HepG2 (cell line): ENCODE measurements around the gene HEY2. TPM values are rescaled to one million over a fixed set of nuclear protein-coding genes. Genes with fewer than 3 reads are reported as not detected.
A peak's percentile ranks its signal among the peaks of the same experiment; 100 is the strongest.

Experiments used
- BHLHE40 ChIP-seq: IDR thresholded peaks from 2 replicates; pipeline ENCODE4 v1.6.1; 2011; ENCODE audit warnings: low read length, improper control_type of control experiment
- CTCF ChIP-seq: sonication (generic); formaldehyde crosslinking; IDR thresholded peaks from 2 replicates; pipeline ENCODE4 v1.5.0; 2020; ENCODE audit warnings: mild to moderate bottlenecking, missing genetic modification reagents, moderate library complexity
- HNF1B ChIP-seq: sonication (generic); formaldehyde crosslinking; IDR thresholded peaks from 2 replicates; pipeline ENCODE4 v1.5.1; 2020; ENCODE audit warnings: mild to moderate bottlenecking, moderate library complexity, missing genetic modification reagents
- MED13 ChIP-seq: sonication (generic); formaldehyde crosslinking; IDR thresholded peaks from 2 replicates; pipeline ENCODE4 v1.5.0; 2020; ENCODE audit warnings: missing genetic modification reagents
- NCOA2 ChIP-seq: sonication (generic); formaldehyde crosslinking; IDR thresholded peaks from 2 replicates; pipeline ENCODE4 v1.8.0; 2022; ENCODE audit warnings: inconsistent platforms
- PBX2 ChIP-seq: IDR thresholded peaks from 2 replicates; pipeline ENCODE4 v1.6.1; 2016; ENCODE audit warnings: control low read depth
- PLSCR1 ChIP-seq: sonication (generic); formaldehyde crosslinking; IDR thresholded peaks from 2 replicates; pipeline ENCODE4 v1.5.0; 2020; ENCODE audit warnings: missing genetic modification reagents, mild to moderate bottlenecking, borderline replicate concordance
- POLR2A ChIP-seq, 2 experiments: IDR thresholded peaks; 2 replicates each; pipeline ENCODE4 v1.6.1; 2011; ENCODE audit warnings: low read depth in 2 of 2, low read length in 2 of 2, mild to moderate bottlenecking in 1 of 2, moderate library complexity in 1 of 2; ENCODE audit not compliant: insufficient read depth in 1 of 2
- POLR2G ChIP-seq: fragments of 200-400 bp; formaldehyde crosslinking; IDR thresholded peaks from 2 replicates; pipeline ENCODE4 v1.6.1; 2018; ENCODE audit warnings: mild to moderate bottlenecking, low read depth, low read length, moderate library complexity
- RBM39 ChIP-seq: fragments of 200-400 bp; formaldehyde crosslinking; IDR thresholded peaks from one replicate; pipeline ENCODE4 v1.6.1; 2018; ENCODE audit warnings: antibody characterized with exemption, mild to moderate bottlenecking, low read depth, low read length; ENCODE audit not compliant: poor library complexity, severe bottlenecking
- RORA ChIP-seq: sonication (generic); formaldehyde crosslinking; IDR thresholded peaks from 2 replicates; pipeline ENCODE4 v1.5.0; 2020; ENCODE audit warnings: mild to moderate bottlenecking, missing genetic modification reagents, moderate library complexity
- SALL1 ChIP-seq: sonication (generic); formaldehyde crosslinking; IDR thresholded peaks from 2 replicates; pipeline ENCODE4 v1.8.0; 2022; ENCODE audit warnings: mild to moderate bottlenecking, missing genetic modification reagents
- U2AF1 ChIP-seq: fragments of 200-400 bp; formaldehyde crosslinking; optimal IDR thresholded peaks from 2 replicates; pipeline ENCODE3; 2017; ENCODE audit warnings: mild to moderate bottlenecking, low read depth, low read length
- ZBTB14 ChIP-seq: sonication (generic); formaldehyde crosslinking; IDR thresholded peaks from 2 replicates; pipeline ENCODE4 v1.4.0; 2020; ENCODE audit warnings: missing genetic modification reagents
- ZBTB42 ChIP-seq: sonication (generic); formaldehyde crosslinking; IDR thresholded peaks from 2 replicates; pipeline ENCODE4 v1.5.0; 2020; ENCODE audit warnings: mild to moderate bottlenecking, missing genetic modification reagents
- ZHX1 ChIP-seq: sonication (generic); formaldehyde crosslinking; IDR thresholded peaks from 2 replicates; pipeline ENCODE4 v1.8.1; 2022; ENCODE audit warnings: low read depth, mild to moderate bottlenecking, missing genetic modification reagents
- ZNF501 ChIP-seq: sonication (generic); formaldehyde crosslinking; IDR thresholded peaks from 2 replicates; pipeline ENCODE4 v1.5.1; 2020; ENCODE audit warnings: mild to moderate bottlenecking, moderate library complexity, missing genetic modification reagents
- ZNF510 ChIP-seq: sonication (generic); formaldehyde crosslinking; IDR thresholded peaks from 2 replicates; pipeline ENCODE4 v1.4.0; 2020; ENCODE audit warnings: low read depth, mild to moderate bottlenecking, missing genetic modification reagents
- ZNF576 ChIP-seq: sonication (generic); formaldehyde crosslinking; IDR thresholded peaks from 2 replicates; pipeline ENCODE4 v1.4.0; 2020; ENCODE audit warnings: mild to moderate bottlenecking, missing genetic modification reagents
- polyA plus RNA-seq, 8 experiments: library from polyadenylated mRNA; depleted of rRNA in 3 of 8; stranded (reverse) in 7 of 8; unstranded in 1 of 8; fragments of >200 nt; fragmentation: Illumina TruSeq in 4 of 8; extraction: Trizol in 4 of 8; gene quantifications; 2 replicates each; pipeline versions ENCODE4 v1.2.1 to v1.2.3, GENCODE V29; 2011 to 2016; ENCODE audit warnings: low read depth in 4 of 8, missing spikeins in 1 of 8, mixed read lengths in 1 of 8; ENCODE audit not compliant: insufficient read depth in 1 of 8
- total RNA-seq, 5 experiments: library from RNA; depleted of rRNA; stranded (reverse); fragments of >200 nt; fragmentation: Illumina TruSeq; extraction: Trizol; gene quantifications; 2 replicates each; pipeline ENCODE4 v1.2.3, GENCODE V29; 2016; ENCODE audit warnings: low read depth in 1 of 5

The HEY2 gene
- total and polyA plus RNA-seq, 2 of the 13 experiments (the other 11 are each of a cell fraction or from before 2014, with no cell fraction given): 0.04 TPM

- no peak for TF ChIP-seq RBM39
- peak; percentile 29 for TF ChIP-seq ZBTB42
- peak; percentile 6; the same call in 1 of the 2 replicates for TF ChIP-seq SALL1
- TF ChIP-seq NCOA2 (CRISPR knock-in tag): no peak
- no peak for TF ChIP-seq ZNF576 (CRISPR knock-in tag)
- 0 out of 2 replicates have a peak, but pooled peaks have one; percentile 6 for TF ChIP-seq ZHX1
- TF ChIP-seq ZBTB14 (CRISPR knock-in tag): no peak
- TF ChIP-seq BHLHE40: no peak
- TF ChIP-seq POLR2G: no peak
- TF ChIP-seq HNF1B (CRISPR knock-in tag): peak; percentile 86
- peak; percentile 76 for TF ChIP-seq ZNF501
- TF ChIP-seq MED13: 0 out of 2 replicates have a peak, but pooled peaks have one; percentile 6
- no peak for TF ChIP-seq PLSCR1 (CRISPR knock-in tag)
- TF ChIP-seq POLR2A (IDR thresholded peaks at IDR 0.05; ENCODE audit: insufficient read depth in 1 of 2, low read depth in 2 of 2, low read length in 2 of 2): peak in 1 of 2 experiments; percentile 37
- TF ChIP-seq PBX2 (CRISPR knock-in tag): no peak
- TF ChIP-seq U2AF1: peak; percentile 88
- TF ChIP-seq ZNF510 (CRISPR knock-in tag): no peak
- no peak for TF ChIP-seq RORA (CRISPR knock-in tag)
- peak; percentile 26; the same call in 1 of the 2 replicates for TF ChIP-seq CTCF (CRISPR knock-in tag)
Measured at GRCh38 chr6:125789576-125790357, 40.3 kb downstream of the HEY2 start (continued).
